ENCODE results near the gene CAPSL.

The CAPSL gene

DNA sequence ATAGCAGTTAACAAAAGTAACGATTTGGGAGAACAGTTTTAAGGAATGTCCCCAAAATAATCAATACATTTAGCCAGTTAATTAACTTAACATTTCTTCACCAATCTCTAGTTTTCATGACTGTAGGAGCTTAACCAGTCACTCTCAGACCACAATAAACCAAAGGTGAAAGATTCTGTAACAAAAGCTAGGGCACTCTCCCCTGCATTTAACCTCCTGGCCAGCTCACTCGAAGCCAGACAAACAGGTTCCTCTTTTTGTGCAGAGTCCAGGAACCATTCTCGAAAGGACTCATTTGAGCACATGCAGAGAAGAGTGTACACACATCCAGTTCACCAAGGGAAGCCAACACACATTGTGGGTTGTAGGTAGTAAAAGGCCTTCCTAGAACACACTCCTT lies 75.3 kb downstream of the CAPSL start:
- H2AFZ ChIP-seq (ENCODE audit: low read depth), result no peak overlapping the region
- H3K27me3 ChIP-seq (ENCODE audit: insufficient read depth, low read depth), result no peaks in the 10 kb centered on the region
- TF ChIP-seq, protein P1, sequence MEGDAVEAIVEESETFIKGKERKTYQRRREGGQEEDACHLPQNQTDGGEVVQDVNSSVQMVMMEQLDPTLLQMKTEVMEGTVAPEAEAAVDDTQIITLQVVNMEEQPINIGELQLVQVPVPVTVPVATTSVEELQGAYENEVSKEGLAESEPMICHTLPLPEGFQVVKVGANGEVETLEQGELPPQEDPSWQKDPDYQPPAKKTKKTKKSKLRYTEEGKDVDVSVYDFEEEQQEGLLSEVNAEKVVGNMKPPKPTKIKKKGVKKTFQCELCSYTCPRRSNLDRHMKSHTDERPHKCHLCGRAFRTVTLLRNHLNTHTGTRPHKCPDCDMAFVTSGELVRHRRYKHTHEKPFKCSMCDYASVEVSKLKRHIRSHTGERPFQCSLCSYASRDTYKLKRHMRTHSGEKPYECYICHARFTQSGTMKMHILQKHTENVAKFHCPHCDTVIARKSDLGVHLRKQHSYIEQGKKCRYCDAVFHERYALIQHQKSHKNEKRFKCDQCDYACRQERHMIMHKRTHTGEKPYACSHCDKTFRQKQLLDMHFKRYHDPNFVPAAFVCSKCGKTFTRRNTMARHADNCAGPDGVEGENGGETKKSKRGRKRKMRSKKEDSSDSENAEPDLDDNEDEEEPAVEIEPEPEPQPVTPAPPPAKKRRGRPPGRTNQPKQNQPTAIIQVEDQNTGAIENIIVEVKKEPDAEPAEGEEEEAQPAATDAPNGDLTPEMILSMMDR (conservative IDR thresholded peaks at IDR 0.05; ENCODE audit: low read depth, low read length), result no peak
- H3K27ac ChIP-seq, result no peak overlapping the region
- no peak overlapping the region for H3K4me2 ChIP-seq
- no peaks in the 10 kb centered on the region for H3K36me3 ChIP-seq (ENCODE audit: insufficient read depth)
- no peak overlapping the region for H3K9ac ChIP-seq
- no peaks in the 10 kb centered on the region for H4K20me1 ChIP-seq (ENCODE audit: insufficient read depth)
- H3K79me2 ChIP-seq (ENCODE audit: insufficient read depth, low read depth), result no peaks in the 10 kb centered on the region
- no peak overlapping the region for H3K4me3 ChIP-seq (IDR thresholded peaks at IDR 0.05; ENCODE audit: insufficient read depth, low read depth, low read length)
- no peaks in the 10 kb centered on the region for H3K4me1 ChIP-seq (ENCODE audit: low read depth, poor library complexity, severe bottlenecking)

DNA sequence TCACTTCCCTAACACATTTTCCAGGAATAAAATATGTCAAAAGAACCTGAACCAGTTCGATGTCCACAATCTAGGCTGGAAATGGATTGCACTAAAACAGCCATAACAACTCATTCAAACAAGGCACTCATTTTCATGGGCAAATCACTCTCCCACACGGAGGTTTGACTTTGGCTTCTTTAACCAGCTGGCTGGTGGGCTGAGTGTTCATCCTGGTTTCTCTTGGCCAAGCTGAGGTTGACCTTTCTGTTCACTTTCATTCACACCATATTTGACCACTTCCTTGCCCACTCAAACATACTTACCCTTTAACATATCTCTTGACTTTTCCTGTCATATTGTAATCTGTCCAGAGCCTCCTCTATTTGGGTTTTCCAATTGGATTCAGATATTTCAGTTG lies 76.3 kb downstream of the CAPSL start:
- no peak overlapping the region for H2AFZ ChIP-seq (ENCODE audit: low read depth)
- no peaks in the 10 kb centered on the region for H3K27me3 ChIP-seq (ENCODE audit: insufficient read depth, low read depth)
- no peak overlapping the region for H3K27ac ChIP-seq
- TF ChIP-seq, protein P1 (conservative IDR thresholded peaks at IDR 0.05; ENCODE audit: low read depth, low read length), result no peak
- no peak overlapping the region for H3K4me2 ChIP-seq
- H3K4me3 ChIP-seq (IDR thresholded peaks at IDR 0.05; ENCODE audit: insufficient read depth, low read depth, low read length), result no peak overlapping the region
- no peaks in the 10 kb centered on the region for H3K36me3 ChIP-seq (ENCODE audit: insufficient read depth)
- no peaks in the 10 kb centered on the region for H4K20me1 ChIP-seq (ENCODE audit: insufficient read depth)
- H3K4me1 ChIP-seq (ENCODE audit: low read depth, poor library complexity, severe bottlenecking), result peaks cover 3% of the 10 kb centered on the region
- no peak overlapping the region for H3K9ac ChIP-seq
- H3K79me2 ChIP-seq (ENCODE audit: insufficient read depth, low read depth), result no peaks in the 10 kb centered on the region

DNA sequence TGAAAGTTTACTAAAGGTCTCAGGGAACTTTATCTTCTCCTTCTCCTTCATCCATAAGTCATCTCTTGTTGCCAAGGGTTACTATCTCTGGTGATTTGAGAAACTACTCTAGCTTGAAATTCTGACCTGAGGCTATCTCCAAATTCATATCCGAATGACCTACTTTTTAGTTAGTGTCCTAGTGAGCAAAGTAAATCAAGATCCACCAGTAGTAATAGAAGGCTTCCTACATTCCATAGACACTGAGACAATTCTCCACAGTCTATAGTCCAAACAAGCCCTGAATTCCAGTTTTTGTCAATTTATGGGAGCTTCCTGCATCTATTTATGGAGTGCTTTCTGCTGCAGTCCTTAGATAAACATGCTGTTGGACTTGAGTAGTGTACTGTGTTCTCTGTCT lies 76.7 kb downstream of the CAPSL start:
- Histone ChIP-seq H3K4me3 (IDR thresholded peaks at IDR 0.05; ENCODE audit: insufficient read depth, low read depth, low read length) (no peak overlapping the region), H3K9ac (no peak overlapping the region), H3K27ac (no peak overlapping the region), H4K20me1 (ENCODE audit: insufficient read depth) (no peaks in the 10 kb centered on the region), H3K36me3 (ENCODE audit: insufficient read depth) (no peaks in the 10 kb centered on the region), H3K27me3 (ENCODE audit: insufficient read depth, low read depth) (no peaks in the 10 kb centered on the region), H3K79me2 (ENCODE audit: insufficient read depth, low read depth) (no peaks in the 10 kb centered on the region), H3K4me1 (ENCODE audit: low read depth, poor library complexity, severe bottlenecking) (peaks cover 8% of the 10 kb centered on the region), H2AFZ (ENCODE audit: low read depth) (no peak overlapping the region), H3K4me2 (no peak overlapping the region)
- TF ChIP-seq, protein P1 (conservative IDR thresholded peaks at IDR 0.05; ENCODE audit: low read depth, low read length), result no peak

DNA sequence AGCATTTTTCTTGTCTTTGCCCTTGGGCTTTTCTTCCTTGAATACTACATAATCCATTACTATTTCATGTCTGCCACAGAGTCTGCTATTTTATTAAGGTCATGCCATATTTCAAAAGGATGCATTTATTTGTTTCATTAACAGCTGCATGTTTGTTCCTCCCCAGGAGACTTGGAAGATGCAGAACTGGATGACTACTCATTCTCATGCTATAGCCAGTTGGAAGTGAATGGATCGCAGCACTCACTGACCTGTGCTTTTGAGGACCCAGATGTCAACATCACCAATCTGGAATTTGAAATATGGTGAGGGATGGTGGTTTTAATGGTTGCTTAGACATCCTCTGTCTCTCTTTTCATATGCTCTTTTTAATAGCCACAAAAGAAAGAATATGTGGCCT lies 77.7 kb downstream of the CAPSL start:
- H3K4me3 ChIP-seq (IDR thresholded peaks at IDR 0.05; ENCODE audit: insufficient read depth, low read depth, low read length), result no peak overlapping the region
- H3K4me2 ChIP-seq, result no peak overlapping the region

More for the DNA sequence above, 77.7 kb downstream of the CAPSL start:
- Histone ChIP-seq H4K20me1 (ENCODE audit: insufficient read depth) (no peaks in the 10 kb centered on the region), H3K27ac (no peak overlapping the region), H3K27me3 (ENCODE audit: insufficient read depth, low read depth) (no peaks in the 10 kb centered on the region), H3K79me2 (ENCODE audit: insufficient read depth, low read depth) (no peaks in the 10 kb centered on the region), H3K9ac (no peak overlapping the region), H3K36me3 (ENCODE audit: insufficient read depth) (no peaks in the 10 kb centered on the region), H3K4me1 (ENCODE audit: low read depth, poor library complexity, severe bottlenecking) (peaks cover 18% of the 10 kb centered on the region), H2AFZ (ENCODE audit: low read depth) (no peak overlapping the region)
- TF ChIP-seq, protein P1 (conservative IDR thresholded peaks at IDR 0.05; ENCODE audit: low read depth, low read length), result no peak

Data from KMS-11 (cell line).